IMR-90 (cell line): ENCODE measurements around the gene ASAP2. TPM values are rescaled to one million over a fixed set of nuclear protein-coding genes. Genes with fewer than 3 reads are reported as not detected.

Source experiments
- ATAC-seq: fragments of 200-7000 bp; cut with Tn5 transposase; 2 replicates; pipeline ENCODE4 v1.9.1; 2020; ENCODE audit warnings: low read depth, mild to moderate bottlenecking, moderate library complexity
- BruUV-seq: library from RNA; stranded (reverse); fragments of 400-500 nt; replicated peaks from 2 replicates; lab custom pipeline; 2021; lab: Mats Ljungman, UMichigan
- CTCF ChIA-PET: fragments of 300-600 bp; formaldehyde crosslinking; extraction: SDS; loops from one replicate; lab custom pipeline; 2021; ENCODE audit warnings: antibody characterized with exemption; lab: Yijun Ruan, JAX
- POLR2A ChIA-PET: fragments of 300-600 bp; sonication (Branson Sonifier 250); formaldehyde crosslinking; loops from one replicate; lab custom pipeline; 2022; ENCODE audit warnings: antibody characterized with exemption; ENCODE audit not compliant: unreplicated experiment; lab: Charles Lee
- DNase-seq: peaks from one replicate; pipeline ENCODE4 v3.0.0; 2013
- H2AFZ ChIP-seq: replicated peaks from 2 replicates; pipeline ENCODE3; 2013; ENCODE audit warnings: low read length, mild to moderate bottlenecking; ENCODE audit not compliant: poor library complexity
- H2AK5ac ChIP-seq: 2 replicates; pipeline ENCODE4 v1.6.1; 2013; ENCODE audit warnings: low read depth, low read length, inconsistent platforms
- H2AK9ac ChIP-seq: replicated peaks from 2 replicates; pipeline ENCODE3; 2013; ENCODE audit warnings: mild to moderate bottlenecking, low read depth, low read length, moderate library complexity; ENCODE audit not compliant: poor library complexity
- H2BK120ac ChIP-seq: 2 replicates; pipeline ENCODE4 v1.6.1; 2013; ENCODE audit warnings: low read depth, low read length, inconsistent platforms
- H2BK15ac ChIP-seq: 3 replicates; pipeline ENCODE4 v1.6.1; 2013; ENCODE audit warnings: low read depth, low read length, inconsistent platforms
- H2BK20ac ChIP-seq: 2 replicates; pipeline ENCODE4 v1.6.1; 2013; ENCODE audit warnings: low read depth, mild to moderate bottlenecking, inconsistent platforms, low read length, moderate library complexity
- H2BK5ac ChIP-seq: 2 replicates; pipeline ENCODE4 v1.6.1; 2013; ENCODE audit warnings: mild to moderate bottlenecking, low read depth, low read length, inconsistent platforms; ENCODE audit not compliant: poor library complexity, severe bottlenecking
- H3K14ac ChIP-seq: replicated peaks from 2 replicates; pipeline ENCODE4 v1.6.1; 2013; ENCODE audit warnings: low read depth, low read length, inconsistent platforms
- H3K18ac ChIP-seq: 2 replicates; pipeline ENCODE4 v1.6.1; 2013; ENCODE audit warnings: low read depth, low read length, control low read depth
- H3K23ac ChIP-seq: 2 replicates; pipeline ENCODE4 v1.6.1; 2013; ENCODE audit warnings: low read depth, low read length, inconsistent platforms
- H3K27ac ChIP-seq: 2 replicates; pipeline ENCODE4 v1.5.1; 2013; ENCODE audit warnings: mild to moderate bottlenecking, control low read depth, low read length; ENCODE audit not compliant: insufficient read depth
- H3K27me3 ChIP-seq: 2 replicates; pipeline ENCODE4 v1.6.1; 2013; ENCODE audit warnings: low read length; ENCODE audit not compliant: control insufficient read depth, insufficient read depth
- H3K36me3 ChIP-seq: 2 replicates; pipeline ENCODE4 v1.6.1; 2013; ENCODE audit warnings: low read length, mixed read lengths; ENCODE audit not compliant: control insufficient read depth, insufficient read depth
- H3K4ac ChIP-seq: 2 replicates; pipeline ENCODE4 v1.6.1; 2013; ENCODE audit warnings: low read depth, low read length, inconsistent platforms
- H3K4me1 ChIP-seq: 2 replicates; pipeline ENCODE4 v1.6.1; 2013; ENCODE audit warnings: low read length, mixed read lengths; ENCODE audit not compliant: control insufficient read depth, insufficient read depth
- H3K4me2 ChIP-seq: 2 replicates; pipeline ENCODE4 v1.6.1; 2013; ENCODE audit warnings: low read depth, mild to moderate bottlenecking, control low read depth, low read length, moderate library complexity
- H3K4me3 ChIP-seq: 2 replicates; pipeline ENCODE4 v1.5.1; 2013; ENCODE audit warnings: low read depth, mild to moderate bottlenecking, control low read depth, low read length, moderate library complexity; ENCODE audit not compliant: insufficient read depth
- H3K56ac ChIP-seq: 2 replicates; pipeline ENCODE4 v1.6.1; 2013; ENCODE audit warnings: low read length, inconsistent platforms; ENCODE audit not compliant: insufficient read depth; ENCODE audit errors: extremely low read depth
- H3K79me1 ChIP-seq, 2 experiments: 2 replicates each; pipeline ENCODE4 v1.6.1; 2013; ENCODE audit warnings: low read length in 2 of 2, inconsistent platforms in 1 of 2, low read depth in 1 of 2
- H3K9ac ChIP-seq: 2 replicates; pipeline ENCODE4 v1.6.1; 2013; ENCODE audit warnings: low read depth, low read length, control low read depth
- H3K9me1 ChIP-seq: 2 replicates; pipeline ENCODE4 v1.6.1; 2013; ENCODE audit warnings: low read length, inconsistent platforms; ENCODE audit not compliant: insufficient read depth
- H3K9me3 ChIP-seq: 2 replicates; pipeline ENCODE4 v1.6.1; 2013; ENCODE audit warnings: low read length; ENCODE audit not compliant: control insufficient read depth, insufficient read depth
- H4K20me1 ChIP-seq: 2 replicates; pipeline ENCODE4 v1.6.1; 2013; ENCODE audit warnings: low read length, inconsistent platforms; ENCODE audit not compliant: insufficient read depth
- H4K5ac ChIP-seq: 2 replicates; pipeline ENCODE4 v1.6.1; 2013; ENCODE audit warnings: mild to moderate bottlenecking, low read depth, low read length, control low read depth
- H4K8ac ChIP-seq, 2 experiments: 2 replicates each; pipeline ENCODE4 v1.6.1; 2013; ENCODE audit warnings: low read depth in 2 of 2, low read length in 2 of 2, control low read depth in 1 of 2, inconsistent platforms in 1 of 2
- H4K91ac ChIP-seq: 2 replicates; pipeline ENCODE4 v1.6.1; 2013; ENCODE audit warnings: low read depth, low read length, inconsistent platforms; ENCODE audit not compliant: insufficient read depth
- BHLHE40 ChIP-seq: fragments of 150-350 bp; IDR thresholded peaks from 2 replicates; pipeline ENCODE4 v1.6.1; 2016; ENCODE audit warnings: mild to moderate bottlenecking, low read depth, low read length
- CEBPB ChIP-seq: IDR thresholded peaks from 2 replicates; pipeline ENCODE4 v1.6.1; 2012; ENCODE audit warnings: low read depth, low read length, improper control_type of control experiment
- CHD1 ChIP-seq: IDR thresholded peaks from 2 replicates; pipeline ENCODE4 v1.6.1; 2012; ENCODE audit warnings: low read depth, low read length, improper control_type of control experiment
- ELK1 ChIP-seq: fragments of 150-350 bp; IDR thresholded peaks from 2 replicates; pipeline ENCODE4 v1.6.1; 2016; ENCODE audit warnings: low read depth, mild to moderate bottlenecking, low read length, moderate library complexity, borderline replicate concordance
- MAFK ChIP-seq: IDR thresholded peaks from 2 replicates; pipeline ENCODE4 v1.6.1; 2012; ENCODE audit warnings: low read depth, low read length, improper control_type of control experiment
- MXI1 ChIP-seq: IDR thresholded peaks from 2 replicates; pipeline ENCODE4 v1.6.1; 2012; ENCODE audit warnings: low read depth, mild to moderate bottlenecking, low read length, moderate library complexity, borderline replicate concordance
- NFE2L2 ChIP-seq: fragments of 150-350 bp; IDR thresholded peaks from 2 replicates; pipeline ENCODE4 v1.6.1; 2016; ENCODE audit warnings: low read depth, mild to moderate bottlenecking, low read length
- POLR2A ChIP-seq: IDR thresholded peaks from 2 replicates; pipeline ENCODE4 v1.6.1; 2012; ENCODE audit warnings: mild to moderate bottlenecking, low read depth, low read length
- RAD21 ChIP-seq: IDR thresholded peaks from 2 replicates; pipeline ENCODE4 v1.6.1; 2012; ENCODE audit warnings: low read length, improper control_type of control experiment
- RFX5 ChIP-seq: IDR thresholded peaks from 2 replicates; pipeline ENCODE4 v1.8.0; 2012; ENCODE audit warnings: low read depth, mild to moderate bottlenecking, low read length, moderate library complexity
- SMC3 ChIP-seq: fragments of 150-350 bp; IDR thresholded peaks from 2 replicates; pipeline ENCODE4 v1.6.1; 2016; ENCODE audit warnings: low read depth, mild to moderate bottlenecking, antibody characterized with exemption, low read length, moderate library complexity
- USF2 ChIP-seq: fragments of 150-350 bp; IDR thresholded peaks from 2 replicates; pipeline ENCODE4 v1.6.1; 2017; ENCODE audit warnings: mild to moderate bottlenecking, antibody characterized with exemption, low read length, low read depth
- WGBS, 2 experiments: methylation state at CpG; one replicate each; pipeline versions ENCODE4 v1.1.5 to v1.1.7; 2013; ENCODE audit warnings: missing lambda C conversion rate in 2 of 2; ENCODE audit not compliant: insufficient read length in 1 of 2; ENCODE audit errors: extremely low coverage in 2 of 2; 5-methylcytosine and 5-hydroxymethylcytosine counted together
- dilution Hi-C: fragments of 300-500 bp; cut with HindIII; formaldehyde crosslinking; loops from one replicate; pipeline ENCODE4 v1.14.3; 2018; ENCODE audit warnings: low sequenced_read_pairs; ENCODE audit not compliant: unreplicated experiment
- in situ Hi-C: fragments of 300-500 bp; cut with MboI; formaldehyde crosslinking; loops from 3 replicates; pipeline ENCODE4 v1.14.3; 2019; ENCODE audit warnings: low sequenced_read_pairs, inconsistent platforms, mixed read lengths
- intact Hi-C: fragments of 100-400 bp; cut with micrococcal nuclease; formaldehyde crosslinking; loops from 2 replicates; pipeline ENCODE4 v1.10.0; 2022
- polyA plus RNA-seq, 3 experiments: library from polyadenylated mRNA; depleted of rRNA; stranded (reverse); fragments of >200 nt; gene quantifications; 2 replicates each; pipeline ENCODE4 v1.2.3, GENCODE V29; 2012; ENCODE audit warnings: low replicate concordance in 1 of 3
- total RNA-seq: library from RNA; depleted of rRNA; stranded (reverse); fragments of >200 nt; gene quantifications from 2 replicates; pipeline ENCODE4 v1.2.3, GENCODE V29; 2012

ASAP2 gene
- total and polyA plus RNA-seq, 2 of the 4 experiments (the other 2 are of a cell fraction): 19.7 to 28.1 TPM

- Histone ChIP-seq H3K9me1 (peaks cover 15% of the 10 kb centered on the region), H3K9me3 (no peaks in the 10 kb centered on the region), H3K4me1 (peaks cover 2% of the 10 kb centered on the region; the same call in 1 of the 2 replicates), H2BK120ac (no peak overlapping the region), H3K18ac (no peak overlapping the region), H3K23ac (peak overlapping the region; percentile 51; the same call in 1 of the 2 replicates), H3K27me3 (no peaks in the 10 kb centered on the region), H3K79me1 (peaks cover 44 to 80% of the 10 kb centered on the region in 2 experiments), H2AFZ (no peak overlapping the region), H2AK9ac (no peak overlapping the region), H2AK5ac (peak overlapping the region; percentile 37; the same call in 1 of the 2 replicates), H4K5ac (no peak overlapping the region), H3K27ac (no peak overlapping the region), H4K20me1 (peaks cover 34% of the 10 kb centered on the region), H3K36me3 (peaks cover 2% of the 10 kb centered on the region; the same call in 1 of the 2 replicates), H3K4ac (peak overlapping the region; percentile 12; the same call in 1 of the 2 replicates), H4K8ac (no peak overlapping the region), H2BK15ac (no peak overlapping the region), H2BK20ac (no peak overlapping the region), H3K56ac (no peak overlapping the region), H3K14ac (peak overlapping the region; percentile 36; the same call in 1 of the 2 replicates), H3K9ac (no peak overlapping the region), H2BK5ac (no peak overlapping the region), H3K4me3 (no peak overlapping the region), H3K4me2 (no peak overlapping the region), H4K91ac (0 out of 2 replicates have a peak overlapping the region, but pooled peaks have one; percentile 43)
- WGBS, 2 experiments: no CpG with 5 or more reads among the region's 5 CpGs
- intact Hi-C loops (no loop called here), in situ Hi-C loops (no loop called here), dilution Hi-C loops (no loop called here)
- DNase-seq: no peak
- no TSS peak for BruUV-seq
- POLR2A ChIA-PET: no interaction called here
- CTCF ChIA-PET: interaction anchor here (0.7 to 1.0 kb wide), 2 partner anchors 11 to 280 kb away, joined by 3 to 7 read pairs; no protein-coding TSS in a partner anchor
- no peak for ATAC-seq
- no peak for TF ChIP-seq ELK1
- TF ChIP-seq RFX5: no peak
- no peak for TF ChIP-seq MAFK
- no peak for TF ChIP-seq CEBPB
- no peak for TF ChIP-seq RAD21
- no peak for TF ChIP-seq NFE2L2
- TF ChIP-seq POLR2A: no peak
- TF ChIP-seq MXI1: no peak
- no peak for TF ChIP-seq BHLHE40
- TF ChIP-seq USF2: no peak
- no peak for TF ChIP-seq SMC3
- TF ChIP-seq CHD1: no peak
Measured at GRCh38 chr2:9274701-9275343, 68.2 kb downstream of the ASAP2 start.
